Stimulated activated naive CD4-positive, alpha-beta T cell treated with Interleukin-2 at 50 U/mL for 16 hours (primary cell): ENCODE data around the gene TMTC4.
"Not testable (repeated sequence)": the region's sequence is repeated elsewhere in the genome, so short reads cannot be mapped to it uniquely, and the experiment has no call there.

Source experiments
- DNase-seq: peaks from one replicate; lab custom pipeline; 2025; lab: John Stamatoyannopoulos, UW

The TMTC4 gene

GRCh38 chr13:100627120-100627519, 47.5 kb downstream of the TMTC4 start:
- no peak for DNase-seq

- no peak for DNase-seq
Observed at GRCh38 chr13:100625447-100625846, 49.1 kb downstream of the TMTC4 start.

- DNase-seq: no peak
Observed at GRCh38 chr13:100620792-100621191, 53.8 kb downstream of the TMTC4 start.

- DNase-seq: no peak
Observed at GRCh38 chr13:100619940-100620339, 54.7 kb downstream of the TMTC4 start.

- DNase-seq: not testable (repeated sequence)
Observed at GRCh38 chr13:100618897-100619296, 55.7 kb downstream of the TMTC4 start.

GRCh38 chr13:100613031-100613430, 61.6 kb downstream of the TMTC4 start:
- no peak for DNase-seq

- DNase-seq: no peak
Observed at GRCh38 chr13:100611678-100612492, 62.7 kb downstream of the TMTC4 start.

- DNase-seq: no peak
Observed at GRCh38 chr13:100610391-100611347, 63.9 kb downstream of the TMTC4 start.

- DNase-seq: no peak
Observed at GRCh38 chr13:100608906-100609305, 65.7 kb downstream of the TMTC4 start.

GRCh38 chr13:100608489-100608888, 66.1 kb downstream of the TMTC4 start:
- DNase-seq: no peak

GRCh38 chr13:100604918-100605710, 69.5 kb downstream of the TMTC4 start:
- DNase-seq: no peak

- DNase-seq: no peak
Observed at GRCh38 chr13:100602493-100603111, 72.0 kb downstream of the TMTC4 start.

- DNase-seq: no peak
Observed at GRCh38 chr13:100601716-100602115, 72.9 kb downstream of the TMTC4 start.

GRCh38 chr13:100600915-100601314, 73.7 kb downstream of the TMTC4 start:
- no peak for DNase-seq

GRCh38 chr13:100600461-100600860, 74.1 kb downstream of the TMTC4 start:
- DNase-seq: no peak

GRCh38 chr13:100597253-100597652, 77.3 kb downstream of the TMTC4 start:
- no peak for DNase-seq

- DNase-seq: no peak
Observed at GRCh38 chr13:100596516-100596915, 78.1 kb downstream of the TMTC4 start.

GRCh38 chr13:100594731-100595130, 79.9 kb downstream of the TMTC4 start:
- DNase-seq: no peak

GRCh38 chr13:100594255-100594654, 80.3 kb downstream of the TMTC4 start:
- no peak for DNase-seq

GRCh38 chr13:100589178-100589725, 85.3 kb downstream of the TMTC4 start:
- no peak for DNase-seq
